ENCODE results near the gene CLEC12A.
A peak's percentile ranks its signal among the peaks of the same experiment; 100 is the strongest.
"Not testable (repeated sequence)": the region's sequence is repeated elsewhere in the genome, so short reads cannot be mapped to it uniquely, and the experiment has no call there.

The CLEC12A gene

GRCh38 chr12:9969673-9970072 lies 1.5 kb upstream of the CLEC12A start:
- no peak for DNase-seq (ENCODE audit: low read depth)

GRCh38 chr12:9973949-9974348 lies 2.7 kb downstream of the CLEC12A start:
- no peak for DNase-seq (ENCODE audit: low read depth)

GRCh38 chr12:9974731-9975130 lies 3.5 kb downstream of the CLEC12A start:
- DNase-seq (ENCODE audit: low read depth), result not testable (repeated sequence)

GRCh38 chr12:9975614-9976013 lies 4.4 kb downstream of the CLEC12A start:
- DNase-seq (ENCODE audit: low read depth), result no peak

GRCh38 chr12:9976626-9977025 lies 5.4 kb downstream of the CLEC12A start:
- DNase-seq (ENCODE audit: low read depth), result not testable (repeated sequence)

GRCh38 chr12:9977916-9978315 lies 6.7 kb downstream of the CLEC12A start:
- no peak for DNase-seq (ENCODE audit: low read depth)

GRCh38 chr12:9980126-9980525 lies 8.9 kb downstream of the CLEC12A start:
- no peak for DNase-seq (ENCODE audit: low read depth)

- no peak for DNase-seq (ENCODE audit: low read depth)
These were observed 20.7 kb downstream of the CLEC12A start for GRCh38 chr12:9991876-9992275.

- no peak for DNase-seq (ENCODE audit: low read depth)
These were observed 21.1 kb downstream of the CLEC12A start for GRCh38 chr12:9992296-9992695.

GRCh38 chr12:9999016-9999415 lies 27.8 kb downstream of the CLEC12A start, which contains the start of gene CLEC1B:
Gene CLEC1B, minus strand, starts transcription at chr12:9999121. Its CDS starts 21 bp downstream, at chr12:9999100.
- DNase-seq (ENCODE audit: low read depth), result no peak

GRCh38 chr12:10001171-10001776 lies 30.1 kb downstream of the CLEC12A start:
- no peak for DNase-seq (ENCODE audit: low read depth)

- DNase-seq (ENCODE audit: low read depth), result no peak
These were observed 41.6 kb downstream of the CLEC12A start for GRCh38 chr12:10012630-10013330.

GRCh38 chr12:10015450-10015849 lies 44.2 kb downstream of the CLEC12A start:
- DNase-seq (ENCODE audit: low read depth), result no peak

GRCh38 chr12:10016881-10017280 lies 45.7 kb downstream of the CLEC12A start:
- no peak for DNase-seq (ENCODE audit: low read depth)

- DNase-seq (ENCODE audit: low read depth), result no peak
These were observed 47.2 kb downstream of the CLEC12A start for GRCh38 chr12:10018386-10018785.

GRCh38 chr12:10021342-10021741 lies 50.1 kb downstream of the CLEC12A start:
- DNase-seq (ENCODE audit: low read depth), result no peak

GRCh38 chr12:10025236-10025635 lies 54.0 kb downstream of the CLEC12A start:
- no peak for DNase-seq (ENCODE audit: low read depth)

GRCh38 chr12:10026666-10027065 lies 55.5 kb downstream of the CLEC12A start:
- DNase-seq (ENCODE audit: low read depth), result not testable (repeated sequence)

- DNase-seq (ENCODE audit: low read depth), result no peak
These were observed 56.1 kb downstream of the CLEC12A start for GRCh38 chr12:10027311-10027710.

- no peak for DNase-seq (ENCODE audit: low read depth)
These were observed 56.5 kb downstream of the CLEC12A start for GRCh38 chr12:10027721-10028120.

GRCh38 chr12:10030446-10030845 lies 59.2 kb downstream of the CLEC12A start, which contains the start of gene CLEC9A:
Gene CLEC9A, plus strand, starts transcription at chr12:10030682. Its CDS starts 22,006 bp downstream, at chr12:10052688.
- DNase-seq (ENCODE audit: low read depth), result no peak

GRCh38 chr12:10031321-10031720 lies 60.1 kb downstream of the CLEC12A start:
- no peak for DNase-seq (ENCODE audit: low read depth)

- DNase-seq (ENCODE audit: low read depth), result peak; percentile 58
These were observed 60.6 kb downstream of the CLEC12A start for GRCh38 chr12:10031771-10032175.

Data from HS-27A (cell line).